Erythroblast (primary cell): ENCODE data around the gene CEMIP.

Experiments used
- GATA1 ChIP-seq: IDR thresholded peaks from 2 replicates; pipeline ENCODE4 v1.6.1; 2011; ENCODE audit warnings: low read depth, mild to moderate bottlenecking, control low read depth, low read length, moderate library complexity
- POLR2A ChIP-seq: IDR thresholded peaks from 2 replicates; pipeline ENCODE4 v1.6.1; 2011; ENCODE audit warnings: mild to moderate bottlenecking, low read length

- TF ChIP-seq POLR2A (no peak), GATA1 (no peak)
Measured at GRCh38 chr15:80982839-80983238, 203.7 kb downstream of the CEMIP start.
